T47D (cell line): ENCODE results near the gene NIF3L1.

Source experiments
- DNase-seq, 2 experiments: peaks; one replicate each; pipeline versions ENCODE4 v3.0.0 to v3.0.0-alpha.2; 2011 to 2012; ENCODE audit warnings: low read depth in 1 of 2, low spot score in 1 of 2
- JUND ChIP-seq: IDR thresholded peaks from 2 replicates; pipeline ENCODE4 v1.6.1; 2012; ENCODE audit warnings: low read depth
- in situ Hi-C: cut with HindIII; loops from 2 replicates; pipeline ENCODE4 v1.10.0; 2016; ENCODE audit warnings: low sequenced_read_pairs, low pct_unique_long_range_greater_than_20kb

The NIF3L1 gene

DNA sequence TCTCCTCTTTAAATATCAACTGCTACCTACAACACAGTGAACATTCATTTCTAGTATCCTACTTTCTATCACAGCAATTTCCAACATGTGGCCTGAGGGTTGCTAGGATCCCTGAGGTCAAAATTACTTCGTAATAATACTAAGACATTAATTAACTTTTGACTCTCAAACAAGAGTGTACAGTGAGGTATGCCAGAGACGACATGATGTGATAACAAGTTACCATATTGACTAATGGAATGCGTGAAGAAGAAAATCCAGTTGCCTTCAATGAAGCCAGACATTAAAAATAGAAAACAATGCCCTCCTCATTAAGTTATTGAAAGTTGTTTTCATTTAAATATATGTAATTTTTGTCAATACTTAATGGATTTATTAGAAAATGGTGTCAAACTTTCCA is 61.2 kb downstream of the NIF3L1 start:
- in situ Hi-C loops, result no loop called here
- no peak for TF ChIP-seq JUND
- no peak for DNase-seq
